ENCODE results near the gene TNFAIP8L3.

TNFAIP8L3 gene

GRCh38 chr15:51104512-51104911 lies 9.8 kb upstream of the TNFAIP8L3 start:
- Histone ChIP-seq H2AFZ (ENCODE audit: low read length) (no peak overlapping the region), H3K4me2 (ENCODE audit: low read depth, low read length) (no peak overlapping the region), H3K9me2 (replicated peaks; ENCODE audit: insufficient read depth, low read length) (no peaks in the 10 kb centered on the region), H3K4me1 (ENCODE audit: low read length) (no peaks in the 10 kb centered on the region), H3K9ac (ENCODE audit: low read length) (no peak overlapping the region), H3K9me3 (replicated peaks; ENCODE audit: insufficient read depth, low read length) (no peaks in the 10 kb centered on the region), H3K4me3 (ENCODE audit: low read length) (no peak overlapping the region), H3F3A (ENCODE audit: insufficient read depth, low read length) (no peaks in the 10 kb centered on the region), H3K27ac (ENCODE audit: low read length) (no peak overlapping the region), H4K20me1 (ENCODE audit: insufficient read depth, low read length) (no peaks in the 10 kb centered on the region), H3K36me3 (replicated peaks; ENCODE audit: insufficient read depth, low read length) (no peaks in the 10 kb centered on the region), H3K27me3 (replicated peaks; ENCODE audit: insufficient read depth, low read length) (no peaks in the 10 kb centered on the region), H3K79me2 (ENCODE audit: low read length) (no peaks in the 10 kb centered on the region)
- TF ChIP-seq CTCF (IDR thresholded peaks at IDR 0.05; ENCODE audit: low read length) (no peak), EZH2 (optimal IDR thresholded peaks at IDR 0.05; ENCODE audit: low read depth, low read length) (no peak), EZH2phosphoT487 (IDR thresholded peaks at IDR 0.05; ENCODE audit: low read length) (no peak)
- DNase-seq: no peak

- no peak for DNase-seq
- H3K36me3 ChIP-seq (replicated peaks; ENCODE audit: insufficient read depth, low read length): no peaks in the 10 kb centered on the region
- no peaks in the 10 kb centered on the region for H3K27me3 ChIP-seq (replicated peaks; ENCODE audit: insufficient read depth, low read length)
- H3K79me2 ChIP-seq (ENCODE audit: low read length): no peaks in the 10 kb centered on the region
- no peak overlapping the region for H2AFZ ChIP-seq (ENCODE audit: low read length)
- no peaks in the 10 kb centered on the region for H3K9me2 ChIP-seq (replicated peaks; ENCODE audit: insufficient read depth, low read length)
- no peak for TF ChIP-seq EZH2phosphoT487 (IDR thresholded peaks at IDR 0.05; ENCODE audit: low read length)
- no peak for TF ChIP-seq EZH2 (optimal IDR thresholded peaks at IDR 0.05; ENCODE audit: low read depth, low read length)
- TF ChIP-seq CTCF (IDR thresholded peaks at IDR 0.05; ENCODE audit: low read length): no peak
- no peak overlapping the region for H3K4me2 ChIP-seq (ENCODE audit: low read depth, low read length)
- H4K20me1 ChIP-seq (ENCODE audit: insufficient read depth, low read length): no peaks in the 10 kb centered on the region
- no peaks in the 10 kb centered on the region for H3F3A ChIP-seq (ENCODE audit: insufficient read depth, low read length)
- no peaks in the 10 kb centered on the region for H3K9me3 ChIP-seq (replicated peaks; ENCODE audit: insufficient read depth, low read length)
- H3K27ac ChIP-seq (ENCODE audit: low read length): no peak overlapping the region
- no peaks in the 10 kb centered on the region for H3K4me1 ChIP-seq (ENCODE audit: low read length)
- no peak overlapping the region for H3K9ac ChIP-seq (ENCODE audit: low read length)
- no peak overlapping the region for H3K4me3 ChIP-seq (ENCODE audit: low read length)
Observed at GRCh38 chr15:51103330-51103729, 8.6 kb upstream of the TNFAIP8L3 start.

- TF ChIP-seq EZH2phosphoT487 (IDR thresholded peaks at IDR 0.05; ENCODE audit: low read length): no peak
- no peak for TF ChIP-seq CTCF (IDR thresholded peaks at IDR 0.05; ENCODE audit: low read length)
- TF ChIP-seq EZH2 (optimal IDR thresholded peaks at IDR 0.05; ENCODE audit: low read depth, low read length): no peak
- no peaks in the 10 kb centered on the region for H3K27me3 ChIP-seq (replicated peaks; ENCODE audit: insufficient read depth, low read length)
Observed at GRCh38 chr15:51100785-51101489, 6.2 kb upstream of the TNFAIP8L3 start.

More at GRCh38 chr15:51100785-51101489, 6.2 kb upstream of the TNFAIP8L3 start:
- Histone ChIP-seq H4K20me1 (ENCODE audit: insufficient read depth, low read length) (no peaks in the 10 kb centered on the region), H3K9me2 (replicated peaks; ENCODE audit: insufficient read depth, low read length) (no peaks in the 10 kb centered on the region), H3K4me2 (ENCODE audit: low read depth, low read length) (no peak overlapping the region), H3K79me2 (ENCODE audit: low read length) (no peaks in the 10 kb centered on the region), H3K9me3 (replicated peaks; ENCODE audit: insufficient read depth, low read length) (no peaks in the 10 kb centered on the region), H3K4me3 (ENCODE audit: low read length) (no peak overlapping the region), H2AFZ (ENCODE audit: low read length) (no peak overlapping the region), H3K36me3 (replicated peaks; ENCODE audit: insufficient read depth, low read length) (no peaks in the 10 kb centered on the region), H3F3A (ENCODE audit: insufficient read depth, low read length) (no peaks in the 10 kb centered on the region), H3K27ac (ENCODE audit: low read length) (no peak overlapping the region), H3K4me1 (ENCODE audit: low read length) (no peaks in the 10 kb centered on the region), H3K9ac (ENCODE audit: low read length) (no peak overlapping the region)
- no peak for DNase-seq

Data from MM.1S (cell line).